HG02981 (cell line): ENCODE data around the gene TPCN1.

ENCODE experiments used
- ATAC-seq: cut with Tn5 transposase; IDR thresholded peaks from one replicate; pipeline ENCODE4 v1.9.1; 2021; ENCODE audit warnings: mild to moderate bottlenecking, moderate library complexity; ENCODE audit not compliant: unreplicated experiment

The TPCN1 gene

GRCh38 chr12:113239811-113240331 is 18.6 kb downstream of the TPCN1 start:
- no peak for ATAC-seq

DNA sequence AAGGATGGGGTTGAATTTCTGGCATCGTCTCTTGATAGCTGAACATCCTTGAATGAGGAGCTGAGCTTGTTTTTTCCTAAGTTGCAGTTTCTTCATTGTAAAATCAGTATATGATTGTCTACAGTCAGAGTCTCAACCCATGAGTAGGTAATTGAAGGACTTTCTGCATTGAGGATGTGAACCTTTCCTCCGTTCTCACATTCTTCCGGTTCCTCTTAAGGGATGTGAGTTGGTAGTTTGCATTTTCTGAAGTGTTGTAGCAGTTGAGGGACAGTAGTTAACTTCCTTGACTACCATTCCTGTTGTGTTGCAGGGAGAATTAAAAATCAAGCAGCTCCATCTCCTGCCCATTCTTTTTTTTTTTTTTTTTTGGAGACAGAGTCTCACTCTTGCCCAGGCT is 19.1 kb downstream of the TPCN1 start:
- ATAC-seq = no peak

DNA sequence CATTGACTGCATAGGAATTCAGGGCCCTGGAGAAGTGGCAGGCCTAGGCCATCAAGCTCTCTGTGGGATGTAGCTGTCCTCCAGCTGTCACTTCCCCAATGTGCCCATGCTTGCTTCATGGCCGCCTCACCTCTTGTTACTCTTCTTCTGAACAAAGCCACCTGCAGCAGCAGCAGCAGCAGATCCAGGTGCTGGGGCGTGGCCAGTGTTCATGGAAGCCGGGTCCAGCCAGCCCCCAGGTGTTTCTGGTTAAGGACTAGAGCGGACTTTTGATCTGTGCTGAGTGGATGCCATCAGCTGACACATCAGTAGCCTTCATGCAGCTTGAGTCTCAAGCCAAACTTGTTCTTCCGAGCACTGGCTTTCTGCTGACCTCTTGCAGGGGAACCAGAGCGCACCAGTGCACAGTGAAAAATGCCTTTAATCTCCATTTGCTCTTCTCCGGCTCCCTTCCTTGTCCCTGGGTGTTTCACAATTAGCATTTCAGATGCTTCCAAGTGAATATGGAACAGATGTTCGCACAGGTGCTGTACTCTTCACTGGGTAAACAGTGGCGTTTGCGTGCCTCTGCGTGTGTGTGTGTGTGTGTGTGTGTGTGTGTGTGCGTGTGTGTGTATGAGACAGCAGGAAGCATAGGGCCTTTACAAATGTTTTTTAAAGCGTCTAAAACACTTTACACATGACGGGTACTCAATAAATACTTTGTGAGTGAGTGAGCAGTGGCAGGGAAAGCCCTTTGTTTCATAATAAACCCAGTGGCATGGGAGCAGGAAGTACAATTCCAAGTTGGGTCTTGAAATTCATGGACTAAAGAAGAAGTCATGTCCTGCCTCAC is 20.1 kb downstream of the TPCN1 start:
- ATAC-seq = no peak

- ATAC-seq = no peak
Observed at GRCh38 chr12:113242026-113242418, 20.8 kb downstream of the TPCN1 start.

DNA sequence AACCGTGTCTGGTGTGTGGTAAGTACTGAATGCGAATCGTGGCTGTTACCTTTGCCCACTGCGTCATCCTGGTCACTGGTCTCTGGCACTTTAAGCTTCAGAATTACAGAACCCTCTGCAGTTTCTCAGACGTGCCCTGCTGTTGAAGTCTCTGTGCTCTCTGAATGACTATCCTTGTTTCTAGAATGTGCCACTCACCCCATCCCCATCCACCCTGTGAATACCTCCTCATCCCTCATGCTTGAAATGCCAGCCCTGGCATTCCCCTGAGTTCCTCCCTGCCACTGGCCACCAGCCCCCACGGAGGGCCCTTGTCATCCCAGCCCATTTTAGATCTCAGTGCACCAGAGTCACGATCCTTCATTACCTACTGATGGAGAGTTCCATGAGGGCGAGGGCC is 21.3 kb downstream of the TPCN1 start:
- ATAC-seq = no peak

DNA sequence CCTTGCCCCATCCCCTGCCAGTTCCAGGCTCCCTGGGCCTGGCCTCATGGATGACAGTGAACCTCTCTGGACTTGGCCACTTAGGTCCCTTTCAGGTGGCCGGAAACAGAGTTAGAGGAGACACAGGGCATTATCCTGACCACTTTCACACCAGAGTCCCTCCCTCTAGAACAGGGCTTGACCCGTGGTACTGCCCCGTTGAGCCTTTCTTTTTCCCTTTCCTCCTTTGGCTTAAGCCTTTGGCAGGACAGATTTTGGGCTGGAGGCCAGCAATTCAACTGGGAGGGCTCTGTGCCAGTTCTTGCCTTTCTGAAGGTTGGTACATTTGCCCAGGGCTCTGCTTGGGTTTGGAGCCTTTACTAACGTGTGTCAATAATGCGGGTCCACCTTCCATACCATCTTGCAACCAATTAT is 22.8 kb downstream of the TPCN1 start:
- ATAC-seq = no peak

GRCh38 chr12:113244478-113244958 is 23.3 kb downstream of the TPCN1 start:
- ATAC-seq = no peak

- ATAC-seq = no peak
Observed at GRCh38 chr12:113245695-113246477, 24.6 kb downstream of the TPCN1 start.

DNA sequence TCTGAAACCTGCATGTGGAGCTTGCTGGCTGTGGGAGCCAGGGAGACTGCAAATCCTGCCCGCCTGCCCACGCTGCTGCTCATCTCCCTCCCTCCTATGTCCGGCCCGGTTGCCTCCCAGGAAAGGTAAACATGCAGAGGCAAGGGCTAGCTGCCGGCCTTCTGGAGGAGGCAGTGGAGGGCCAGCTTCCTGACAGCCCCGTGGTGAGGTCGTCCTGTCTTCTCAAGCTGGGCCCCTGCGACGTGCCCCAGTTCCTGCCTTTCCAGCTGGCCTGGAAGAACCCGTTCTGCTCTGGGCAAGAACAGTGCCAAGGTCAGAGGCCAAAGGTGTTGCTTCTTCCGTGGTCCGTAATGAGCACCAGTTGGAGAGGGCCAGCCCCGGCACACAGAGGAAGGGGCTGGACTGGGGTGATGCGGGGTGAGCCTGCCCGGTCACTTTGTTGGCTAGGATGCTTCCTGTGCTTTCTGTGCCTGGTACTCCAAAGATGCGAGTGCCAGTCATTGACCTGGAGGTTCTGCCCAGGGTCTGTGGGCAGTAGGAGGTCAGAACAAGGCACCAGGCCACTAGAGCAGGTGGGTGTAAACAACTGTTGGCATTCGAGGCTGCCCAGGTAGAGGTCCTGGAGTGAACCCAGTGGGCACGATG is 25.3 kb downstream of the TPCN1 start:
- no peak for ATAC-seq

- no peak for ATAC-seq
Observed at GRCh38 chr12:113247123-113248050, 26.1 kb downstream of the TPCN1 start.

- no peak for ATAC-seq
Observed at GRCh38 chr12:113248051-113248825, 27.0 kb downstream of the TPCN1 start.

GRCh38 chr12:113248842-113249435 is 27.7 kb downstream of the TPCN1 start:
- no peak for ATAC-seq

- no peak for ATAC-seq
Observed at GRCh38 chr12:113249546-113249945, 28.3 kb downstream of the TPCN1 start.

- no peak for ATAC-seq
Observed at GRCh38 chr12:113250045-113250444, 28.8 kb downstream of the TPCN1 start.

DNA sequence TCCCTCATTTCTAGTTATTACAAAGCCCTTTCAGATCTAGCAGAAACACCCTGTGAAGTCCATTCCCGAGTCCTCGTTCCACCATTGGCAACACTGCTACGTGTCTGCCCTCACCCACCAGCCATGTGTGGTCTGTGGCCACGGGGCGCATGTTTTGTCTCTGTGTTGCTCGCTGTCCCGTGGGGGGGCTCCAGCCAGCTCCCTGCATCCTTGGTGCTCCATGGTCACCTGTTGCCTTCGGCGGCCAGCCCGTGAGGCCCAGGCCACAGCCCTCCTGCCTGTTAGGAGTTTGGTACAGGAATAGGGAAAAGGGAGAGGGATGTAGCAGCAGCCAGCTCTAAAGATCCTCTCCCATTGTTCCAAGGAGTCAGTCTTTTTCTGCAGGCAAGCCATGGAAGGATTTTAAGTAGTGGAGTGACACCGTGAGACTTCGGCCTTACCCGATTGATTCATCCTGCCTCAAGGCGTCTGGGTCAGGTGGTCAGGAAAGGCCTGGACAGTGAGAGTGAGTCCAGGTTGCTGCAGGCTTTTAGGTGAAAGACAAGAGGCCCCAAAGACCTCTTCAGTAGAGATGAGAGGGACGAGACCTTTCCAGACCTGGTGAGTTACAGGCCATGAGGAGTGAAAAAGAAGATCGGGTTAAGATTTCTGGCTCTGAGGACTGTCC is 30.3 kb downstream of the TPCN1 start:
- ATAC-seq = no peak

DNA sequence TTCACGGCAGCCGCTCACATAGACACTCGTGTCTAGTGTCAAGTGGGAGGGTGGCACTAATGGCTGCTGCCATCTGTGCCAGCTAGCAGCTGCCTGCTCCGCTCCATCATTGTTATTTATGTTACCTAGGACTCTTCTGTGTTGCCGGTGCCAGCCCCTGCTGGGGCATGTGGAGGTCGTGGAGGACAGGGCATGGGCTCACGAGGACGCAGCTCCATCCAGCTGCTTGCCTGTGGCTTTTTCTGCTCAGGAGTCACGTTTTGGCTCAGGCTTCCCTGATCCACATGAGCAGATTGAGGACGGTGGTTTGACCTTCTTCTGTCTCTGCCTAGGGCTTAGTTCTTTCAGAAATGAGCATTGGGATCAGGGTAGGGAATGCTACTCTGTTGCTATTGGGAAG is 31.2 kb downstream of the TPCN1 start:
- ATAC-seq = no peak

DNA sequence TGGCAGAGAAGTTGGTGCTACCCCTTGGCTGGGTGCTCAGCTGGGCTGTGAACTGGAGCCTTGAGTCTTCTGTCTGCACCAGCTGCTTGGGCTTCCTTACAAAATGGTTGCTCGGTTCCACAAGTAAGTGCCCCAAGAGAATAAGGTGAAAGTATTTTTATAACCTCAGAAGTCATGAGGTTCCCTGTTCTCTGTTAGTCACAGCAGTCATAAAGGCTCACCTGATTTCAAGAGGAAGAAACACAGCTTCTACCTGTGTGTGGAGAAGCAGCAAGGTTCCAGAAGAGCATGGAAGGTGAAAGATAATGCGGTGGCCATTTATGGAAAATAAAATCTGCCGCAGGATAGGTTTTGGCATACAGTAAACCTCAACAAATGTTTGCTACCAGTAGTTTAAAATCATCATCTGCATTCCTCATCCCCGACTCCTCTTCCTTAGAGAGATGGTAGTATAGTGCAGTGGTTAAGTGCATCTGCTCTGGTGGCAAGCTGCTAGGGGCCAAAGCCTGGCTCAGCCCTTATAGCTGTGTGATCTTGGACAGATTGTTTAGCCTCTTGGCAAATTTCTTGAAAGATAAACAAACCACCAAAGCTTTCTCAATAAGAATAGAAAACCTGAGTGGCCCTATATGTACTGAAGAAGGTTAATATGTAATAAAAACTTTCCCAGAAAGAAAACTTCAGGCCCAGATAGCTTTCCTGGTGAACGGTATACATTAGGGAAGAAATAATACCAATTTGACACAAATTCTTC is 32.4 kb downstream of the TPCN1 start:
- ATAC-seq = no peak

DNA sequence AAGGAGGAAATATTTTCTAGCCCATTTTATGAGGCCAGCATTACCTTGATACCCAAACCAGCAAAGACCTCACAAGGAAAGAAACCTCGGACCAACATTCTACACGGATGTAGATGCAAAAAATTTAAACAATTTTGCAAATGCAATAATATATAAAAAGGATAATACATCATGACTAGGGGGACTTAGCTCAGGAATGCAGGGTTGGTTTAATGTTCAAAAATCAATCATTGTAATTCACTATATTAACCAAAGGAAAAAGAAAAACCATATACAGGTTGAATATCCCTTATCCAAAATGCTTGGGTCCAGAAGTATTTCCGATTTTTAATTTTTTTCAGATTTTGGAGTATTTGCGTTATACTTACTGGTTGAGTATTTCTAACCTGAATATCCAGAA is 33.0 kb downstream of the TPCN1 start:
- no peak for ATAC-seq
